K562 (cell line): ENCODE data around the gene PHF21A. TPM values are rescaled to one million over a fixed set of nuclear protein-coding genes. Genes with fewer than 3 reads are reported as not detected.

Source experiments
- ATAC-seq: fragments of 200-7000 bp; cut with Tn5 transposase; 3 replicates; pipeline ENCODE4 v1.9.1; 2020; ENCODE audit warnings: moderate library complexity
- BruUV-seq: library from RNA; stranded (reverse); fragments of 400-500 nt; replicated peaks from 2 replicates; lab custom pipeline; 2021; lab: Mats Ljungman, UMichigan
- CTCF ChIA-PET: fragments of 300-600 bp; formaldehyde crosslinking; extraction: SDS; loops from one replicate; lab custom pipeline; 2021; ENCODE audit warnings: low intra/inter-chr PET ratio; lab: Yijun Ruan, JAX
- POLR2A ChIA-PET: fragments of 300-600, 350-650 bp; sonication (Branson Sonifier 250); formaldehyde crosslinking; extraction: SDS; loops from one replicate; lab custom pipeline; 2021; ENCODE audit warnings: antibody characterized with exemption, inconsistent platforms; lab: Yijun Ruan, JAX
- DNase-seq, 4 experiments: peaks; one replicate each; pipeline versions ENCODE4 v3.0.0 to v3.0.0-alpha.2; 2011 to 2018; ENCODE audit warnings: low spot score in 3 of 4, mixed read lengths in 3 of 4; ENCODE audit errors: extremely low read depth in 1 of 4
- FAIRE-seq: peaks from 2 replicates; lab custom pipeline; 2011; peaks lifted over from hg19 to GRCh38; lab: Jason Lieb, UNC
- H2AFZ ChIP-seq: 2 replicates; pipeline ENCODE4 v1.6.0; 2011; ENCODE audit warnings: low read depth, low read length, control low read depth, inconsistent platforms
- H3K27ac ChIP-seq: fragments of 200-600 bp; 3 replicates; pipeline ENCODE4 v1.8.0; 2011; ENCODE audit warnings: low read depth, mild to moderate bottlenecking, control low read depth, inconsistent platforms, low read length, moderate library complexity, mixed read lengths; ENCODE audit errors: extremely low read depth
- H3K27me3 ChIP-seq, 2 experiments: fragments of 300-600 bp in 1 of 2; 2 replicates in 1 of 2; 3 replicates in 1 of 2; pipeline versions ENCODE4 v1.6.0 to v1.8.0; 2011; ENCODE audit warnings: inconsistent platforms in 2 of 2, low read length in 2 of 2, mild to moderate bottlenecking in 1 of 2, mixed read lengths in 1 of 2, moderate library complexity in 1 of 2; ENCODE audit not compliant: control insufficient read depth in 2 of 2, insufficient read depth in 2 of 2
- H3K36me3 ChIP-seq: fragments of 300-600 bp; 3 replicates; pipeline ENCODE4 v1.8.0; 2011; ENCODE audit warnings: mild to moderate bottlenecking, low read length, inconsistent platforms; ENCODE audit not compliant: control insufficient read depth, insufficient read depth
- H3K4me1 ChIP-seq, 2 experiments: fragments of 200-600 bp in 1 of 2; replicated peaks in 1 of 2; 2 replicates in 1 of 2; 3 replicates in 1 of 2; pipeline versions ENCODE4 v1.5.1 to v1.8.0; 2011; ENCODE audit warnings: inconsistent platforms in 2 of 2, low read length in 2 of 2, mild to moderate bottlenecking in 1 of 2, mixed read lengths in 1 of 2, moderate library complexity in 1 of 2; ENCODE audit not compliant: control insufficient read depth in 2 of 2, insufficient read depth in 2 of 2
- H3K4me2 ChIP-seq: 2 replicates; pipeline ENCODE4 v1.6.1; 2011; ENCODE audit warnings: low read length, control low read depth, inconsistent platforms, mixed read lengths; ENCODE audit not compliant: insufficient read depth
- H3K4me3 ChIP-seq: fragments of 200-600 bp; sonication (generic), shearing (Covaris generic); 2 replicates; pipeline ENCODE4 v1.5.1; 2016; ENCODE audit warnings: control low read depth, inconsistent platforms
- H3K79me2 ChIP-seq: fragments of 200-600 bp; 3 replicates; pipeline ENCODE4 v1.8.0; 2011; ENCODE audit warnings: low read length, inconsistent platforms; ENCODE audit not compliant: control insufficient read depth, insufficient read depth
- H3K9ac ChIP-seq, 2 experiments: 2 replicates each; pipeline versions ENCODE4 v1.6.0 to v1.6.1; 2011; ENCODE audit warnings: low read depth in 2 of 2, low read length in 2 of 2, control low read depth in 1 of 2, inconsistent platforms in 1 of 2, mild to moderate bottlenecking in 1 of 2, mixed read lengths in 1 of 2; ENCODE audit not compliant: insufficient read depth in 1 of 2
- H3K9me1 ChIP-seq: one replicate; pipeline ENCODE4 v1.6.0; 2011; ENCODE audit warnings: inconsistent platforms, mild to moderate bottlenecking, low read length, moderate library complexity; ENCODE audit not compliant: control insufficient read depth, insufficient read depth
- H3K9me3 ChIP-seq: replicated peaks from 2 replicates; pipeline ENCODE4 v1.5.1; 2011; ENCODE audit warnings: low read depth, low read length, inconsistent platforms; ENCODE audit not compliant: control insufficient read depth, insufficient read depth
- H4K20me1 ChIP-seq: replicated peaks from 2 replicates; pipeline ENCODE4 v1.6.1; 2011; ENCODE audit warnings: low read length, inconsistent platforms, mixed read lengths; ENCODE audit not compliant: control insufficient read depth, insufficient read depth
- CBFB ChIP-seq: sonication (generic); formaldehyde crosslinking; IDR thresholded peaks from 2 replicates; pipeline ENCODE4 v1.4.0; 2020; ENCODE audit warnings: mild to moderate bottlenecking, missing genetic modification reagents
- GTF2E2 ChIP-seq: fragments of 200-800 bp; sonication (Bioruptor generic); IDR thresholded peaks from 2 replicates; pipeline ENCODE4 v1.6.1; 2016; ENCODE audit warnings: missing genetic modification characterization, missing compliant biosample characterization
- HDGF ChIP-seq: fragments of 450-650 bp; IDR thresholded peaks from 2 replicates; pipeline ENCODE4 v1.6.1; 2016
- HMGXB4 ChIP-seq: sonication (generic); formaldehyde crosslinking; IDR thresholded peaks from 2 replicates; pipeline ENCODE4 v1.8.1; 2023; ENCODE audit warnings: mild to moderate bottlenecking, missing genetic modification reagents
- NKRF ChIP-seq: fragments of 450-650 bp; IDR thresholded peaks from 2 replicates; pipeline ENCODE4 v1.6.1; 2016; ENCODE audit warnings: borderline replicate concordance
- REST ChIP-seq, 2 experiments: fragments of 450-650 bp; formaldehyde crosslinking in 1 of 2; IDR thresholded peaks; 2 replicates each; pipeline versions ENCODE4 v1.4.0 to v1.6.1; 2014 to 2020; ENCODE audit warnings: mild to moderate bottlenecking in 2 of 2, borderline replicate concordance in 1 of 2, low read depth in 1 of 2
- RFX1 ChIP-seq: fragments of 450-650 bp; IDR thresholded peaks from 2 replicates; pipeline ENCODE4 v1.6.1; 2016; ENCODE audit warnings: mild to moderate bottlenecking, moderate library complexity
- SLC30A9 ChIP-seq: fragments of 250-450 bp; sonication (Bioruptor Pico); IDR thresholded peaks from 2 replicates; pipeline ENCODE4 v1.8.0; 2022; ENCODE audit warnings: mild to moderate bottlenecking, moderate library complexity
- STAT5A ChIP-seq: IDR thresholded peaks from 2 replicates; pipeline ENCODE4 v1.6.1; 2012; ENCODE audit warnings: low read length, inconsistent platforms, borderline replicate concordance
- ZNF253 ChIP-seq: fragments of 250-450 bp; sonication (Bioruptor Pico); conservative IDR thresholded peaks from 2 replicates; pipeline ENCODE4 v1.6.1; 2021; ENCODE audit warnings: mild to moderate bottlenecking
- ZNF354B ChIP-seq: fragments of 250-450 bp; sonication (Bioruptor Pico); IDR thresholded peaks from 2 replicates; pipeline ENCODE4 v1.4.0; 2020
- ZNF717 ChIP-seq: fragments of 250-450 bp; sonication (Bioruptor Pico); IDR thresholded peaks from 2 replicates; pipeline ENCODE4 v1.5.0; 2021
- WGBS: fragments of 100-300 bp; shearing (Covaris generic); methylation state at CpG from one replicate; pipeline ENCODE4 v1.1.6; 2016; ENCODE audit warnings: low coverage, mixed read lengths; ENCODE audit not compliant: insufficient coverage; ENCODE audit errors: missing lambda C conversion rate; 5-methylcytosine and 5-hydroxymethylcytosine counted together
- in situ Hi-C: fragments of 300-500 bp; cut with MboI; formaldehyde crosslinking; loops from 4 replicates; pipeline ENCODE4 v1.15.0; 2018; ENCODE audit warnings: inconsistent platforms, mixed read lengths
- intact Hi-C: fragments of 100-400 bp; cut with micrococcal nuclease; formaldehyde crosslinking; loops from 2 replicates; pipeline ENCODE4 v1.14.2; 2022
- polyA plus RNA-seq, 8 experiments: library from polyadenylated mRNA; depleted of rRNA in 4 of 8; stranded (reverse) in 5 of 8; unstranded in 3 of 8; fragments of >200 nt; fragmentation: Nextera tagmentation in 2 of 8; fragmentation: Illumina TruSeq in 1 of 8; extraction: Ambion mirVana in 2 of 8; extraction: Trizol in 1 of 8; gene quantifications; 2 replicates each; pipeline versions ENCODE4 v1.2.1 to v1.2.3, GENCODE V29; 2011 to 2014; ENCODE audit warnings: inconsistent platforms in 1 of 8, missing spikeins in 1 of 8
- total RNA-seq, 7 experiments: library from RNA; depleted of rRNA in 6 of 7; stranded (reverse); fragments of >200 nt in 6 of 7; fragmentation: Illumina TruSeq in 2 of 7; extraction: Trizol in 2 of 7; gene quantifications; 2 replicates each; pipeline versions ENCODE4 v1.2.1 to v1.2.3, GENCODE V29; 2011 to 2021; ENCODE audit warnings: low replicate concordance in 1 of 7

The PHF21A gene
- total and polyA plus RNA-seq, 9 of the 15 experiments (the other 6 are each of a cell fraction or from before 2014, with no cell fraction given): 1.5 to 32.4 (median 10.7) TPM

GRCh38 chr11:46142561-46142960 is 21.3 kb upstream of the PHF21A start:
- Histone ChIP-seq H3K4me3 (no peak overlapping the region), H3K4me2 (no peak overlapping the region), H3K9me1 (no peaks in the 10 kb centered on the region), H4K20me1 (no peaks in the 10 kb centered on the region), H3K36me3 (no peaks in the 10 kb centered on the region), H3K9ac (no peak overlapping the region), H3K79me2 (no peaks in the 10 kb centered on the region), H3K9me3 (no peaks in the 10 kb centered on the region), H2AFZ (no peak overlapping the region), H3K27ac (no peak overlapping the region), H3K4me1 (peaks cover 0 to 16% of the 10 kb centered on the region in 2 experiments; a peak in 2 of 5 replicates), H3K27me3 (no peaks in the 10 kb centered on the region)
- POLR2A ChIA-PET: no interaction called here
- no peak for ATAC-seq
- CTCF ChIA-PET: interaction anchor here (0.6 kb wide), 1 partner anchor 299 kb away, joined by 6 read pairs; no protein-coding TSS in a partner anchor
- no peak for FAIRE-seq
- in situ Hi-C loops (no loop called here), intact Hi-C loops (no loop called here)
- WGBS: 72% methylated on average over 9 of the region's 17 CpGs
- no peak for DNase-seq
- no TSS peak for BruUV-seq
- TF ChIP-seq NKRF (no peak), RFX1 (no peak), ZNF717 (CRISPR knock-in tag) (no peak), HMGXB4 (CRISPR knock-in tag) (no peak), HDGF (no peak), SLC30A9 (no peak), ZNF253 (CRISPR knock-in tag) (no peak), ZNF354B (CRISPR knock-in tag) (no peak), GTF2E2 (tag) (no peak), STAT5A (no peak), CBFB (CRISPR knock-in tag) (no peak), REST (IDR thresholded peaks at IDR 0.05; ENCODE audit: borderline replicate concordance) (no peak), REST (CRISPR knock-in tag; IDR thresholded peaks at IDR 0.05; ENCODE audit: low read depth) (no peak)
